ENCODE measurements around the gene VPS45.
A peak's percentile ranks its signal among the peaks of the same experiment; 100 is the strongest.
"Not testable (repeated sequence)": the region's sequence is repeated elsewhere in the genome, so short reads cannot be mapped to it uniquely, and the experiment has no call there.

VPS45 gene, protein sequence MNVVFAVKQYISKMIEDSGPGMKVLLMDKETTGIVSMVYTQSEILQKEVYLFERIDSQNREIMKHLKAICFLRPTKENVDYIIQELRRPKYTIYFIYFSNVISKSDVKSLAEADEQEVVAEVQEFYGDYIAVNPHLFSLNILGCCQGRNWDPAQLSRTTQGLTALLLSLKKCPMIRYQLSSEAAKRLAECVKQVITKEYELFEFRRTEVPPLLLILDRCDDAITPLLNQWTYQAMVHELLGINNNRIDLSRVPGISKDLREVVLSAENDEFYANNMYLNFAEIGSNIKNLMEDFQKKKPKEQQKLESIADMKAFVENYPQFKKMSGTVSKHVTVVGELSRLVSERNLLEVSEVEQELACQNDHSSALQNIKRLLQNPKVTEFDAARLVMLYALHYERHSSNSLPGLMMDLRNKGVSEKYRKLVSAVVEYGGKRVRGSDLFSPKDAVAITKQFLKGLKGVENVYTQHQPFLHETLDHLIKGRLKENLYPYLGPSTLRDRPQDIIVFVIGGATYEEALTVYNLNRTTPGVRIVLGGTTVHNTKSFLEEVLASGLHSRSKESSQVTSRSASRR

GRCh38 chr1:150067184-150068108, at the start of gene VPS45:
TSS of gene VPS45 (plus strand) at chr1:150067776. CDS start at chr1:150067858, 82 bp downstream.
- Histone ChIP-seq H3K27ac (ENCODE audit: low read depth, low read length) (peak within 1 kb of the TSS; percentile 100), H3K9me3 (ENCODE audit: low read length) (no peaks in the 10 kb centered on the region)

DNA sequence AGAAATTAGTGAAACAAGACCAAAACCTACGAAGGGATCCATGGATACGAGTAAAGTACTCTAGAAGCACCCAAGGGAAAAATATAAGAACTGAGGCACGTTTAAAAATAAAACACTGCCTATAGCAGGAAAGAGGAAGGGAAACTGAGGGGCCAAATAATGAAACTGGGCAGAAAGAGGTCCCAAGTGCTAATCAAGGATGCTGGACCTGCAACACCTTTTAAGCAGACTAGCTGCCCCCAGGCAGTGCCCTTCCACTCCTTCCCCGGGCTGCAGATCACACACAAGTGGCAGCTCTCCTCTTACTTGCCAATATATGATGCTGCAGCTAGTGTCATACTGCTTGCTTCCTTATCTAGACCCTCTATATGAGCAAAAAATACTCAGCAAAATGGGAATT, 49.4 kb upstream of the VPS45 start:
- H3K9me3 ChIP-seq (ENCODE audit: low read length) = no peaks in the 10 kb centered on the region
- no peaks in the 10 kb centered on the region for H3K36me3 ChIP-seq (ENCODE audit: insufficient read depth, low read length)
- no peak overlapping the region for H3K9ac ChIP-seq (ENCODE audit: low read length)
- H3K4me3 ChIP-seq (ENCODE audit: low read depth in 1 of 2, low read length in 2 of 2) = no peak overlapping the region
- H3K27me3 ChIP-seq (ENCODE audit: control insufficient read depth in 1 of 2, insufficient read depth in 2 of 2, low read length in 2 of 2) = no peaks in the 10 kb centered on the region
- H3K4me1 ChIP-seq (ENCODE audit: insufficient read depth, low read length) = no peaks in the 10 kb centered on the region
- H3K27ac ChIP-seq (ENCODE audit: low read depth, low read length) = no peak overlapping the region

More at GRCh38 chr1:150067184-150068108, at the start of gene VPS45:
- peak within 1 kb of the TSS; percentile 90 to 95 for H3K4me3 ChIP-seq (ENCODE audit: low read depth in 1 of 2, low read length in 2 of 2)
- peaks cover 20% of the 10 kb centered on the region for H3K36me3 ChIP-seq (ENCODE audit: insufficient read depth, low read length)
- H3K27me3 ChIP-seq (ENCODE audit: control insufficient read depth in 1 of 2, insufficient read depth in 2 of 2, low read length in 2 of 2) = no peaks in the 10 kb centered on the region
- H3K9ac ChIP-seq (ENCODE audit: low read length) = peak within 1 kb of the TSS; percentile 84
- H3K4me1 ChIP-seq (ENCODE audit: insufficient read depth, low read length) = peaks cover 23% of the 10 kb centered on the region

GRCh38 chr1:150020711-150021110, 46.9 kb upstream of the VPS45 start:
- H3K4me1 ChIP-seq (ENCODE audit: insufficient read depth, low read length) = no peaks in the 10 kb centered on the region
- no peak overlapping the region for H3K27ac ChIP-seq (ENCODE audit: low read depth, low read length)
- H3K4me3 ChIP-seq (ENCODE audit: low read depth in 1 of 2, low read length in 2 of 2) = no peak overlapping the region
- H3K9me3 ChIP-seq (ENCODE audit: low read length) = no peaks in the 10 kb centered on the region
- no peaks in the 10 kb centered on the region for H3K27me3 ChIP-seq (ENCODE audit: control insufficient read depth in 1 of 2, insufficient read depth in 2 of 2, low read length in 2 of 2)
- no peaks in the 10 kb centered on the region for H3K36me3 ChIP-seq (ENCODE audit: insufficient read depth, low read length)
- no peak overlapping the region for H3K9ac ChIP-seq (ENCODE audit: low read length)

DNA sequence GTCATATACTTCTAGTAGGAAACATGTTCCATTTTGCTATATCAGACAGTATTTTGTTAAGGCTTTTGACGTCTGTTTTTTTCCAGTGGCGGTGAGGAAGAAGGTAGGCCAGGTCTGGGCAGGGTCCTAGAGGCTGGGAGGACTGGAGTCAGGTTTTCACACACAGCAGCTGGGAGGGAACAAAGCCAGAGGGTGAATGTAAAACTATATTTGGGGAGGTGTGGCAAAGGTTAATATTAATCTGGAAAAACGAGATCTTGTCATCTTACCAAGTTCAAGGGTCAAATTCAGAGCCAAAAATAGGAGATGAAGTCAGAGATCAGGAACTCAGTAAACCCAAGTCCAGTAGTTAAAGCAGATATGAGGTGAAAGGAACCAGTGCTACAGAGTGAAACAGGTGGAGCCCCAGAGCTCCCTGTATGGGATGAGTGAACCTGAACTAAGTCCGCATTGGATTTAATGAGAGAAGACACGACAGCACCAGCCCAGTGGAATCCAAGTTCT, 46.3 kb upstream of the VPS45 start:
- no peak overlapping the region for H3K9ac ChIP-seq (ENCODE audit: low read length)
- H3K4me3 ChIP-seq (ENCODE audit: low read depth in 1 of 2, low read length in 2 of 2) = no peak overlapping the region
- H3K27me3 ChIP-seq (ENCODE audit: control insufficient read depth in 1 of 2, insufficient read depth in 2 of 2, low read length in 2 of 2) = no peaks in the 10 kb centered on the region
- no peaks in the 10 kb centered on the region for H3K36me3 ChIP-seq (ENCODE audit: insufficient read depth, low read length)
- H3K9me3 ChIP-seq (ENCODE audit: low read length) = no peaks in the 10 kb centered on the region
- no peak overlapping the region for H3K27ac ChIP-seq (ENCODE audit: low read depth, low read length)
- no peaks in the 10 kb centered on the region for H3K4me1 ChIP-seq (ENCODE audit: insufficient read depth, low read length)

- no peak overlapping the region for H3K9ac ChIP-seq (ENCODE audit: low read length)
- H3K27ac ChIP-seq (ENCODE audit: low read depth, low read length) = no peak overlapping the region
- no peak overlapping the region for H3K4me3 ChIP-seq (ENCODE audit: low read depth in 1 of 2, low read length in 2 of 2)
- H3K36me3 ChIP-seq (ENCODE audit: insufficient read depth, low read length) = no peaks in the 10 kb centered on the region
- no peaks in the 10 kb centered on the region for H3K27me3 ChIP-seq (ENCODE audit: control insufficient read depth in 1 of 2, insufficient read depth in 2 of 2, low read length in 2 of 2)
- no peaks in the 10 kb centered on the region for H3K9me3 ChIP-seq (ENCODE audit: low read length)
- no peaks in the 10 kb centered on the region for H3K4me1 ChIP-seq (ENCODE audit: insufficient read depth, low read length)
Measured at GRCh38 chr1:150022357-150022756, 45.2 kb upstream of the VPS45 start.

DNA sequence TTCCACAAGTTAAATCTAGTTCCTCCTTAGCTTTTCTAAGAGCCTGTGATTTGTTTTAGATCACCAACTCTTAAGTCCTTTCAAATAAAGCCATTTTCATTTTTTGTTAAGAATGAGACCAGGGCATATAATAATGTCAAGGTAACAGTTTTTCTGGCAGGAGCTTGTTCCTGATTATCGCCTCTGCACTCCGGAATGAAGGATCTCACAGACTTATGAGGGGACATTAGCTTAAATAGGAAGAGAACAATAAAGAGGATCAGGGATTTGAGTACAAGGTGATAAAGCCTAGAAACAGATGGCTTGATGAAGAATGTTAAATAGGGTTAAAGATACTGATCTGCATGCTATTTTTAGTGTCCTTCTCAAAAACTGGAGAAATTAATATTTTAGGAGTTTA, 43.4 kb upstream of the VPS45 start:
- no peak overlapping the region for H3K27ac ChIP-seq (ENCODE audit: low read depth, low read length)
- H3K4me3 ChIP-seq (ENCODE audit: low read depth in 1 of 2, low read length in 2 of 2) = no peak overlapping the region
- no peaks in the 10 kb centered on the region for H3K9me3 ChIP-seq (ENCODE audit: low read length)
- H3K4me1 ChIP-seq (ENCODE audit: insufficient read depth, low read length) = no peaks in the 10 kb centered on the region
- H3K27me3 ChIP-seq (ENCODE audit: control insufficient read depth in 1 of 2, insufficient read depth in 2 of 2, low read length in 2 of 2) = no peaks in the 10 kb centered on the region
- H3K36me3 ChIP-seq (ENCODE audit: insufficient read depth, low read length) = no peaks in the 10 kb centered on the region
- H3K9ac ChIP-seq (ENCODE audit: low read length) = no peak overlapping the region

DNA sequence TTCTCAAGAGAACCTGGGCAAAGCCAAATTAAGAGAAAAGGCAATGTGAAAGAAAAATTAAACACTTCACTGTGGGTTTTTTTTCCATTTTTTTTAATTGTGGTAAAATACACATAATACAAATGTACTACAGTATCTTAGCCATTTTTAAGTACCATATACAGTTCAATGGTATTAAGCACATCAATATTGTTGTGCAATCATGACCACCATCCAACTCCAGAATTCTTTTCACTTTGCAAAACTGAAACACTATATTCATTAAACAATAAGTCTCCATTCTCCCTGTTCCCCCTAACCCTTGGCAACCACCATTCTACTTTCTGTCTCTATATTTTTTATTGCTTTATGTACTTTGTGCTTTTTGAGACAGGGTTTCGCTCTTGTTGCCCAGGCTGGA, 39.3 kb upstream of the VPS45 start:
- Histone ChIP-seq H3K9ac (ENCODE audit: low read length) (no peak overlapping the region), H3K4me3 (ENCODE audit: low read depth in 1 of 2, low read length in 2 of 2) (no peak overlapping the region), H3K4me1 (ENCODE audit: insufficient read depth, low read length) (no peaks in the 10 kb centered on the region), H3K27ac (ENCODE audit: low read depth, low read length) (no peak overlapping the region), H3K27me3 (ENCODE audit: control insufficient read depth in 1 of 2, insufficient read depth in 2 of 2, low read length in 2 of 2) (no peaks in the 10 kb centered on the region), H3K36me3 (ENCODE audit: insufficient read depth, low read length) (no peaks in the 10 kb centered on the region), H3K9me3 (ENCODE audit: low read length) (no peaks in the 10 kb centered on the region)

- H3K36me3 ChIP-seq (ENCODE audit: insufficient read depth, low read length) = no peaks in the 10 kb centered on the region
- H3K27me3 ChIP-seq (ENCODE audit: control insufficient read depth in 1 of 2, insufficient read depth in 2 of 2, low read length in 2 of 2) = no peaks in the 10 kb centered on the region
- H3K9me3 ChIP-seq (ENCODE audit: low read length) = no peaks in the 10 kb centered on the region
- H3K4me3 ChIP-seq (ENCODE audit: low read depth in 1 of 2, low read length in 2 of 2) = no peak overlapping the region
- H3K9ac ChIP-seq (ENCODE audit: low read length) = no peak overlapping the region
- no peak overlapping the region for H3K27ac ChIP-seq (ENCODE audit: low read depth, low read length)
- no peaks in the 10 kb centered on the region for H3K4me1 ChIP-seq (ENCODE audit: insufficient read depth, low read length)
Measured at GRCh38 chr1:150034336-150034735, 33.2 kb upstream of the VPS45 start.

GRCh38 chr1:150049926-150050325, 17.6 kb upstream of the VPS45 start:
- Histone ChIP-seq H3K4me3 (ENCODE audit: low read depth in 1 of 2, low read length in 2 of 2) (no peak overlapping the region), H3K27me3 (ENCODE audit: control insufficient read depth in 1 of 2, insufficient read depth in 2 of 2, low read length in 2 of 2) (no peaks in the 10 kb centered on the region), H3K27ac (ENCODE audit: low read depth, low read length) (no peak overlapping the region), H3K36me3 (ENCODE audit: insufficient read depth, low read length) (no peaks in the 10 kb centered on the region), H3K9me3 (ENCODE audit: low read length) (no peaks in the 10 kb centered on the region), H3K4me1 (ENCODE audit: insufficient read depth, low read length) (no peaks in the 10 kb centered on the region), H3K9ac (ENCODE audit: low read length) (no peak overlapping the region)

GRCh38 chr1:150051089-150051373, 16.5 kb upstream of the VPS45 start:
- Histone ChIP-seq H3K9ac (ENCODE audit: low read length) (no peak overlapping the region), H3K27ac (ENCODE audit: low read depth, low read length) (no peak overlapping the region)

GRCh38 chr1:150051905-150052412, 15.6 kb upstream of the VPS45 start:
- H3K27me3 ChIP-seq (ENCODE audit: control insufficient read depth in 1 of 2, insufficient read depth in 2 of 2, low read length in 2 of 2); H3K4me1 ChIP-seq (ENCODE audit: insufficient read depth, low read length); H3K4me3 ChIP-seq (ENCODE audit: low read depth in 1 of 2, low read length in 2 of 2): not testable (repeated sequence)

More at GRCh38 chr1:150051089-150051373, 16.5 kb upstream of the VPS45 start:
- no peaks in the 10 kb centered on the region for H3K9me3 ChIP-seq (ENCODE audit: low read length)
- H3K27me3 ChIP-seq (ENCODE audit: control insufficient read depth in 1 of 2, insufficient read depth in 2 of 2, low read length in 2 of 2) = no peaks in the 10 kb centered on the region
- no peaks in the 10 kb centered on the region for H3K4me1 ChIP-seq (ENCODE audit: insufficient read depth, low read length)
- no peaks in the 10 kb centered on the region for H3K36me3 ChIP-seq (ENCODE audit: insufficient read depth, low read length)
- H3K4me3 ChIP-seq (ENCODE audit: low read depth in 1 of 2, low read length in 2 of 2) = no peak overlapping the region

More at GRCh38 chr1:150051905-150052412, 15.6 kb upstream of the VPS45 start:
- not testable (repeated sequence) for H3K9me3 ChIP-seq (ENCODE audit: low read length); H3K9ac ChIP-seq (ENCODE audit: low read length); H3K36me3 ChIP-seq (ENCODE audit: insufficient read depth, low read length); H3K27ac ChIP-seq (ENCODE audit: low read depth, low read length)
